DMS79 treated with DMSO at 0.1 percent for 48 hours (cell line): ENCODE data around the gene LHX8.
"Not testable (repeated sequence)": the region's sequence is repeated elsewhere in the genome, so short reads cannot be mapped to it uniquely, and the experiment has no call there.

ENCODE experiments used
- DNase-seq: peaks from one replicate; lab custom pipeline; 2025; lab: John Stamatoyannopoulos, UW

LHX8 gene

GRCh38 chr1:75132812-75133619, 1.2 kb upstream of the LHX8 start:
- no peak for DNase-seq

- DNase-seq: peak; percentile 26
These were observed 722 bp downstream of the LHX8 start for GRCh38 chr1:75134647-75135572.

GRCh38 chr1:75135573-75136194, 1.5 kb downstream of the LHX8 start:
- DNase-seq: peak; percentile 30

DNA sequence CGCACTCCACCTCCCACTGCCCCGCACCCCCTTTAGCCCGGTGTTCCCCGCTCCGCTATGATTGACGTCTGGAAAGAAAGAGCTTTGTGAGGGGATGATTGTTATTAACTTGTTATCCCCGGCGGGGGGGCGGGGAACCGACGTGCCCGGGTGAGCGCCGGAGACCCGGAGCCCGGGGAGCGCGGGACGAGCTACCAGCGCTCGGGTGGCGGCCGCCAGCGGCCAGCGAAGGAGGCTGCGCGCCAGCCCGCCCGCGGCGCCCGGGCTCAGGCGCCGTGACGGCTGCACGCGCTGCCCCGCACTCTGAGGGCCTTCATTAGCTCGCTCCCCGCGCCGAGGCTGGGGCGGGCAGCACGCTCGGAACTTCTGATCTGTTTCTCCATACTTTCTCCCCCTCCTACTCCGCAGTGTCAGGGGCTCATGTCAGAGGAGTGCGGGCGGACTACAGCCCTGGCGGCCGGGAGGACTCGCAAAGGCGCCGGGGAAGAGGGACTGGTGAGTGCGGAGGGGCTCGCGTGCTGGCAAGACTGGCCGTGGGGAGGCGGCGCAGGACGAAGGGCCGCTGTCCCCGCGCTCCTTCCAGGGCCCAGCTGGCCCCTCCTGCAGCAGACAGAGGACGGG, 2.1 kb downstream of the LHX8 start:
- no peak for DNase-seq

- DNase-seq: no peak
These were observed 2.9 kb downstream of the LHX8 start for GRCh38 chr1:75136921-75137641.

- DNase-seq: no peak
These were observed 17.9 kb downstream of the LHX8 start for GRCh38 chr1:75152092-75152491.

DNA sequence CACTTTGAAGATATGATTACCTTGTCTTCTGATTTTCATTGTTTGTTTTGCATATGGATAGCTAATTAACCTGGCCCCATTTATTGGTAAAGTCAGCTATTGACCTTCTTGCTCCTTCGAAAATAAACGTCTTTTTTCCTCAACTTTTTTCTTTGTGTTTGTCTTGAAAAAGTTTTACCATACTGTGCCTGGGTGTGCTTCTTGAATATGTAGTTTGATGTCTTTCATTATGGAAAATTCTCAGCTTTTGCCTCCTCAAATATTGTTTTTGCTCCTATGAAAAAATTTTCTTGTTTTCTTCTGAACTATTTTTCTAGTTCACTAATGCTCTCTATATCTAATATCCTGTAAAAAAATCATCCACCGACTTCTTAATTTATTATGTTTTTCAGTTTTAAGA, 25.0 kb downstream of the LHX8 start:
- DNase-seq: no peak

DNA sequence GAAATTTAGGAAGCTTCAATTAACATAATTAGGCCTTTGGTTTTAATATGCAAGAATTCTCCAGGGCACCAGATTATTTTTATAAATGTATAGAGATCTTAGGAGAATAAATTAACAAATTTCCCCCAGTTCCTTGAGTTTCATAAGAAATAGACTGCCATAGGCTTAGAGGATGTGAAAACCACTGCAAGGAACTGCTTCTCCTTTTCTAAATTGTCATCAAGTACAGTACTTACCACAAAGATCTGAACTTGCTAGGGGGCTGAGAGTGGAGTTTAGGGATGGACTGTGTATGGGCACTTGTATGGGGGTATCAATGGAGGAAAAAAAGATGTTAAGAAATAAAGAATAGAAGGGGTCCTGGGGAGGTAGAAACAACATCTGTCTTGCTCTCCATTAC, 31.1 kb downstream of the LHX8 start:
- DNase-seq: no peak

GRCh38 chr1:75166821-75167220, 32.6 kb downstream of the LHX8 start:
- DNase-seq: no peak

- DNase-seq: no peak
These were observed 35.8 kb downstream of the LHX8 start for GRCh38 chr1:75170011-75170410.

DNA sequence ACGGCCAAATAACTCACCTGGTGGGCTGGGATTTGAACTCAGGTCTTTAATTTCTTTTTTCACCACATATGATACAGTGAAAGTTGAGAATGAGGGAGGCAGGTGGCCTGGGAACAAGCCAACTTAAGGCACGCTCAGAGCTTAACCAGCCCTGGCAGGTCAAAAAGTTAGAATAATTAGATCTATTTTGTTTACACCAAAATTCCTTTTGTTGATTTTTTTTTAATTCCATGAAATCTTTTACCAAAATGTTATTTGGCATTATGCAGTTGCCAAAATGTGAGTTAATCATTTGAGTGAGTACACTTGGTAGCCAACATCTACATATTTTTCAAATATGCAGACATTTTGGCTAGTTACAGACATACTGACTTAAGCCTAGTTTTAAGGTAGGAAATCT, 36.8 kb downstream of the LHX8 start:
- DNase-seq: no peak

- DNase-seq: no peak
These were observed 37.7 kb downstream of the LHX8 start for GRCh38 chr1:75171876-75172275.

GRCh38 chr1:75172556-75172955, 38.4 kb downstream of the LHX8 start:
- DNase-seq: no peak

- DNase-seq: no peak
These were observed 40.0 kb downstream of the LHX8 start for GRCh38 chr1:75174031-75174760.

GRCh38 chr1:75181214-75181955, 47.2 kb downstream of the LHX8 start:
- DNase-seq: not testable (repeated sequence)

DNA sequence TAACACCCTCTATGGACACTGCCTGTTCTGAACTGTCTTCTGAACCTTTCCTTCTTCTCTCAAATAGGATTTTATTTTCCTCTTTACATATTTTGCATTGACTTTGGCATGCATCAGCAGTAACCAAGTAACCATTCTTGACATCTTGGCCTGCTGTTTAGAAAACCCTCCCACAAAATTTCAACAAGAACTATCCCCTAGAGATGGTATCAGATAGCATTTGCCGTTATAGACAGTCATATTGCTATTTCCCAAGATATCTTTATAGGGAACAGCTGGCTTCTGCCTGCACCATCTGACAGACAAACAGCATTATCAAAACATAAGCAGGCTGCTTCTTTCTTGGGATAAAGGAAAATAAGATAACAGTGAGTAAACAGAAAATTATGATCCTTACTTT, 54.7 kb downstream of the LHX8 start:
- no peak for DNase-seq

GRCh38 chr1:75198163-75198562, 64.0 kb downstream of the LHX8 start:
- DNase-seq: no peak

DNA sequence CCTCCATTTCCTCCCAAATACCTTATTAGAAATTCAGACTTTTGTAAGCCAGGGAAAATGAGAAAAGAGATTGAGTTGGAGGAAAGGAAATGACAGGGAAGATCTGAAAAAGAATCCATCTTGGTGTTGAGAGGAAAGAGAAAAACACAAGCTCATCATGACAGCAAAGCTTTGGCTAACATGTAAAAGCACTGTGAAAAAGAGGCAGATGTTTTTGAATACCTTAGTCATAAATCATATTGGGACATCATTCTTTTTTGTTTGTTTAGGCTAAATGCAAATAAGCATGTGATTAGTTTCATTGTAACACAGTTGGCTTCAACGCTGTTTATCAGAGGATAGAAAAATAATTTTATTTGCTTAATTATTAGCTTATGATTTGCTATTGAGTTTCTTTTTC, 64.6 kb downstream of the LHX8 start:
- DNase-seq: no peak

- DNase-seq: no peak
These were observed 68.6 kb downstream of the LHX8 start for GRCh38 chr1:75202751-75203150.
